DND-41 (cell line): ENCODE data around the gene IL1B.

ENCODE experiments used
- CTCF ChIP-seq: IDR thresholded peaks from 2 replicates; pipeline ENCODE4 v1.5.1; 2012; ENCODE audit warnings: borderline replicate concordance, low read length, moderate library complexity, mild to moderate bottlenecking; ENCODE audit not compliant: poor library complexity, severe bottlenecking; ENCODE audit errors: extremely low read depth
- EZH2 ChIP-seq: IDR thresholded peaks from 3 replicates; pipeline ENCODE4 v1.6.1; 2012; ENCODE audit warnings: borderline replicate concordance, low read depth, mild to moderate bottlenecking, moderate library complexity, low read length, inconsistent platforms; ENCODE audit not compliant: severe bottlenecking

DNA sequence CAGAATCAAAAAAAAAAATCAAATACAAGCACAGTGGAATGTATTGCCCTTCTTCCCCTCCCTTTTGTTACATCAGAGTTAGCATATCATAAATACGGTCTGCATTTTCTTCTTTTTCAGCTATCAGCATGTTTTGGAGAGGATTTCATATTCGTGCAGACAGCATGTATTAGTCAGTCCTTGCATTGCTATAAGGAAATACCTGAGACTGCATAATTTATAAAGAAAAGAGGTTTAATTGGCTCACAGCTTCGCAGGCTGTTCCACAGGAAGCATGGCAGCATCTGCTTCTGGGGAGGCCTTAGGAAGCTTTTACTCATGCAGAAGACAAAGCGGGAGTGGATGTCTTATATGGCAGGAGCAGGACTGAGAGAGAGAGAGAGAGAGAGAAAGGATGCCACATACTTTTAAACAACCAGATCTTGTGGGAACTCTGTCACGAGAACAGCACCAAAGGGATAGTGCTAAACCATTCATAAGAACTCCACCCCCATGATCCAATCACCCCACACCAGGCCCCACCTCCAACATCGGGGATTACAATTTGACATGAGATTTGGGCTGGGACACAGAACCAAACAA, 8.9 kb downstream of the IL1B start:
- TF ChIP-seq CTCF = no peak
- TF ChIP-seq EZH2 = no peak
